Limb (tissue), 2 donors: ENCODE data around the gene TAPBP.

Experiments used
- DNase-seq, 2 donors: peaks; one replicate each; pipeline ENCODE4 v3.0.0-alpha.2; 2016; ENCODE audit errors: extremely low spot score in 2 of 2

The TAPBP gene

DNA sequence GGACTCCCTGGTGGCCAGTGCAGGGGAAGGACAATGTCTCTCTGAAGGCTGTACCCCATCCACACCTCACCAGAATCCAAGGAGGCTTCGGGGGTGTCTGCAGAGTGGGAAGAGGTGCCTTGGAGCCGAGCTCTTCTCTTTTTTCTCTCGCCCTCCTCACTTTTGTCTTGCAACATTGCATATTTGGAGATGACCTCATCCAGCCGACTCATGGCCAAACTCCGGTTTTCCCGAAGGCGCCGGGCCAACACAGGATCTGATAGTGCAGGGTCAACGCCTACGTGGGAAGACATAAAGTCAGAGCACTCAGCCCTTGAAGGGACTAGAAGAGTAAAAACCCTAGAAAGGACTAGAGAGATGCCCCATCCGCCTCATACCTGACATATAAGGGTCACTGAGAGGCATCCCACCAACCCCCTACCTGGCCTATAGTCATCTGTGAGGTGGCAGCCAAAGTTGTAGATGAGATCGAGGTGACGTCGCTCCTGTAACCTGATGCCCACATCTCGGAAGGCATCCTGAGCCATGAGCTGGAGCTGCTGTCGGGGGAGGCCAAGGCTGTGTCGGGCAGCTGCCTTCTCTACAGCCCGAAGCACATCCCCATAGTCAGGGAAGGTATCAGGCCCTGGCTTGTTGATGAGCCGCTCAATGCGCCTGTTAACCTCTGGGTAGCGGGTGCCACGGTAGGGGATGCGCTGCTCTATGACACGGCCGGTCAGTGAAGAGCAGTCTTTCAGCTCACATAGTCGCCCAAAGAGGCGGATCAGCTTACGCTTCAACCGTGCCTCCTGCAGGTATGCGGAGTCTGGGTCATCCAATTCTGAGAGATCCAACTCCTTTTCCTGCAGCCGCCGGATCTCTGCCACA, 6.7 kb upstream of the TAPBP start:
- DNase-seq: peak in 1 of 2 donors; percentile 23

- no peak for DNase-seq
Observed at GRCh38 chr6:33319939-33320314, 6.0 kb upstream of the TAPBP start.

DNA sequence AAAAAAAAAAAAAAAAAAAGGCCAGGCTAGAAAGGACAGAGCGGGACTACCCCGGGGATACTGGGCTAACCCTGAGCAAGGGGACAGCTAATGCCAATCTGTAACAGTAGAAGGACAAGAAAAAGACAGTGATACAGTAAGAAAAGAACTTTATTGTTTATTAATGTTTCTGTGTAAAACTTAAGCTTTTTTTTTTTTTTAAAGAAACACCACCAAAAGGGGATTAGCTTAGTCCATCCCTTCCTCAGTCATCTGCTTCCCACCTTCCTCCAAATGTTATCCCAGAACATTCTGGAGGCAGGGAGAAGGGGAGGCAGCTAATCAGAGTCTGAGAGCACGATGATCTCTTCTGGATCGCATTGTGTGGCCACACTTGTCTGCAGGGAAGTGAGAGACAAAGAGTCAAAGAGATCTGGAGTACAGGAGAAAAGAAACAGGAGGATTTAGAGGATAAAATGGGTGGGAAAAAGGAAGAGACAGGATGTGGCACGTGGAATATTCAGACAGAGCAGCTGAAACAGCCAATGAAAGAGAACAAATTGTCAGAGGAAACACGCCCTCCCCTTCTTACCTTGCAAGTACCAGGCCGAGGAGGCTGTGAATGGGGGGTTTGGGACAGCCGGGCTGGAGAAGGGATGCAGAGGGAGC, 4.7 kb upstream of the TAPBP start:
- DNase-seq: no peak

GRCh38 chr6:33317669-33318425, 4.0 kb upstream of the TAPBP start, which contains the start of gene ZBTB22:
Gene ZBTB22, minus strand, starts transcription at chr6:33317744. Its CDS starts 828 bp downstream, at chr6:33316916.
- DNase-seq: peak; percentile 97 to 98

DNA sequence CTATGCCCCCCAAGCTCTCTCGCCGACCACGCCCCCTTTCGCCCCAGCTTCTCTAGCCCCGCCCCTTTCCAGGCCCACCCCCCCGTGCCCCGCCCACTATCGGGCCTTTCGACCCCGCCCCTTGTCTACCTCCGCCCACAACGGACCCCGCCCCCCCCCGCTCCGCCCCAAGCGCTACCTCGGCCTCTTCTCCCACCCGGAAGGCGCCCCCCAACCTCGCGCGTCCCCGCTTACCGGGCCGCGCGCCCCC, 3.5 kb upstream of the TAPBP start:
- no peak for DNase-seq

DNA sequence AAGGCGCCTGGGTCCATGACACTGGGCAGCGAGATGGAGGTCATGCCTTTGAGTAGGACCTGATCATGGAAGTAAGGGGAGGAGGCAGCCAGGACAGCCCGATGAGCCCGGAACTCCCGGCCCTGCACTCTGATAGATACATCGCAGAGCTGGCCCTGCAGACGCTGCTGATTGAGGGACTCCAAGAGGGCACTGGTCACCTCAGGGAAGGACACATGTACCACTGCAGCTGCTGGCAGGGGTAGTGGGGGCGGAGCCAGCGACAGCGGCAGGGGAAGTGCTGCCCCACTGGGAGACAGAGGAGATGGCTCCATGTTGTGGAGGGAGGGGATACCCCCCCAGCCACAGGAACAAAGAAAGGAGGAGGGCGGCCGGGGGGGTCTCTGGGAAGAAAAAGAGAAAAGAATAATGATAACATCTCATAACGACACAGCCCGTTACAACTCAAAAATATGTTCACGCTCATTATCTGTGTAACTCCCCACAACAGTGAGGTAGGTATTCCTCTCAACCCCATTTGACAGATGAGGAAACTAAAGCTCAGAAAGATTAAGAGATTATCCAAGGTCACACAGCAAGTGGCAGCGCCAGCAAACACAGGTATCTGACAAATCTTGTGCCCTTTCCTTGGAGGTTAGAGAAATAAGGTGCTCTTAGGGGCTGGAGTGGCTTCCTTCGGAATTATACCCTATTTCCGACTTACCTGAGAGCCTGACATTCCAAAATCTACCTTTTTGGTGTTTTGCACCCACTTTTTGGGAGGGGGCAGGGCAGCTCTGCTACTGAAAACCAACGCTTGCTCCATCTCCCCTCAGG, 2.9 kb upstream of the TAPBP start:
- DNase-seq: peak in 1 of 2 donors; percentile 40

- peak in 1 of 2 donors; percentile 25 for DNase-seq
Observed at GRCh38 chr6:33315793-33316602, 2.1 kb upstream of the TAPBP start.

GRCh38 chr6:33314943-33315792, 1.3 kb upstream of the TAPBP start:
- peak in 1 of 2 donors; percentile 55 for DNase-seq

DNA sequence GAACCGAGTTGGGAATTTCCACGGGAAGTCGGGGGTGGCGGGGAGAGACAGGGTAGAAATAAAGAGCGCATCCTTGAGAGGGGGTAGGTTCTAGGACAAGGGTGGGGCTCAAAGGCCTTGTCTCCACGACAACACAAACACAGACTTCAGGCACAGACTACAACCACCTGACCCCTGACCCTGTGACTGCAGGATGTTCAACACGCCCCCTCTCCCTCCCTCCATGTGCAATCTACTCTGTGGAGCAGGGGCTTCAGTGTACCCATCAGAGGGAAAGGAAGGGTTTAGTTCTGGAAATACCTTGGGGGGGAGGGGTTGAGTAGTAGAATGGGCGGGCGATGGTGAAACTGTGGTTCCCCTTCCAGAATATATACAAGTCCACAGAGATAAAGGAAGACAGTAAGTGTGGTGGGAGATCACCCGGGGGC, 651 bp upstream of the TAPBP start:
- peak; percentile 52 to 67 for DNase-seq

DNA sequence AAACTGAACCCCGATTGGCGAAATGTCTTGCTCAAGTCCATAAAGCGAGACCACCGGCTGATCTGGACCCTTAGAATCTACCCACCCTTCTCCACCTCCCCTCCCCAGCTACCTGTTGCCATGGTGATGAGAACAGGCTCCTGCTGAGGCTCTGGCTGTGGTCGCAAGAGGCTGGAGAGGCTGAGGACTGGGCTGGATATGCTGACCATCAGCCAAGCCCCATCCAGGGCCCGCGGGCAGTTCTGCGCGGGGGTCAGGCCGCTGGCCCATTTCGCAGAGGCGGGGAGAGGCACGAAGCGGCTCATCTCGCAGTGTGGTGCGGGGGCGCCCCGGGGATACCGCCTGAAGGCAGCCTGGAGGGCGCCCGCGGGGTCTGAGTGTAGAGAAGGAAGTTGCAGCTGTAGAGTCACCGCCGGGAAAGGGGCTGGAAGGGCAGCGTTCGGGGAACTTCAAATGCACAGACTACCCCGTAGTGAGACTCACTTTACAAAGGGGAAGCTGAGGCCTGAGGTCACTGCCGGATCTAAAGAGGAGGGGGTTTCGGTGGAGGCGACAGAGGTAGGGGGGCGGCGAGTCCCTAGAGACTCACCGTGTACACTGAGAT, 671 bp downstream of the TAPBP start:
- DNase-seq: peak in 1 of 2 donors; percentile 66

DNA sequence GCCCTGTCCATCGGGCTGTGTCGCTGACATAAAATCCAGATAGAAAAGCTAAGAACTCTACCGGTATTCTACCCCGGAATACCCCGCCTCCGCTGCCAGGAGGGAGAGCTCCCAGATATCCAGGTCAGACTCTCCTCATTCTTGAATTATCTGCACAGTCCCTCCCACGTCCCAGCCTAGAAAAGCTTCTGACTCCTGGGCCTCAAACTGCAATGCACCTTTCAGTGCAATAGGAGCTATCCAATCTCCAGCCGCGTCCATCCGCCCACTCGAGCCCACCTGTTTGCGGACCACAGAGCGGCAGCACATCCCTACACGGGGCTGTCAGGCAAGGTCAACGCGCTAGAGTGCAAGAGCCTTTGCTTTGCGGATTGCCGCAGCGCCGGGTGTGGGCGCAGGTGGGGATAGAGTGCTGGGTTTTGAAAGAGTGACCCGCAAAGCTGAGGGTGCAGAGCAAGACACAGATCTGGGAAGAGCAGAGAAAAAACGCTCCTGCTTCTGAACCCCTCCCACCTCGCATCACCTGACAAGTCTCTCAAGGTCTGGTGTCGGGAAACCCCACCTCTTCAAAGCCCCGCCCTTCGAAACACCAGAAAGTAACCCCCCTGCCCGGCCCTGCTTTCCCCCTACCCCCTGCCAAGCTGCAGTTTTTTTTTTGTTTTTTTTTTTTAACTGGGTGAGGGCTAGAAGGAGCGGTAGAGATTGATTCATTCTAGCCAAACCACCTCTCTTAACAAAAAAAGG, 1.3 kb downstream of the TAPBP start:
- DNase-seq: peak in 1 of 2 donors; percentile 70

- DNase-seq: no peak
Observed at GRCh38 chr6:33306356-33306755, 7.5 kb downstream of the TAPBP start.

DNA sequence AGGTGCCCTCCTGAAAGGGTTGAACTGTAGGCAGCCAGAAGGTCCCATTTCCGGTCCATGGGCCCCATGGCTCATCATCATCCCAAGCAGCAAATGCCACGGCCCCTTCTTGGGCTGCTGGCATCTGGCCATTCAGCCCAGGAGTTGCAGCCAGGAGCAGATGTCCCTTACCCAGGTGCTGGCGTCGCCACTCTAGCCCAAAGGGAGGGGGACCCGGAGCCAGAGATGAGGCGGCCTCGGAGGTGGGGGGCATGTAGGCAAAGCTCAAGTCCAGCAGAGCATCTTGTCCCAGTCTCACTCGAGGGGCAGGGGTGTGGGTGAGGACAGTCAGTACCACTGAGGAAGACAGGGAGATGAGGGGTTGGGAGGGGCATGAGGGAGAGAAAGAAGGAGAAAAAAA, 8.8 kb downstream of the TAPBP start:
- peak in 1 of 2 donors; percentile 20 for DNase-seq

GRCh38 chr6:33304216-33304615, 9.7 kb downstream of the TAPBP start:
- DNase-seq: no peak

- no peak for DNase-seq
Observed at GRCh38 chr6:33301877-33302276, 12.0 kb downstream of the TAPBP start.

DNA sequence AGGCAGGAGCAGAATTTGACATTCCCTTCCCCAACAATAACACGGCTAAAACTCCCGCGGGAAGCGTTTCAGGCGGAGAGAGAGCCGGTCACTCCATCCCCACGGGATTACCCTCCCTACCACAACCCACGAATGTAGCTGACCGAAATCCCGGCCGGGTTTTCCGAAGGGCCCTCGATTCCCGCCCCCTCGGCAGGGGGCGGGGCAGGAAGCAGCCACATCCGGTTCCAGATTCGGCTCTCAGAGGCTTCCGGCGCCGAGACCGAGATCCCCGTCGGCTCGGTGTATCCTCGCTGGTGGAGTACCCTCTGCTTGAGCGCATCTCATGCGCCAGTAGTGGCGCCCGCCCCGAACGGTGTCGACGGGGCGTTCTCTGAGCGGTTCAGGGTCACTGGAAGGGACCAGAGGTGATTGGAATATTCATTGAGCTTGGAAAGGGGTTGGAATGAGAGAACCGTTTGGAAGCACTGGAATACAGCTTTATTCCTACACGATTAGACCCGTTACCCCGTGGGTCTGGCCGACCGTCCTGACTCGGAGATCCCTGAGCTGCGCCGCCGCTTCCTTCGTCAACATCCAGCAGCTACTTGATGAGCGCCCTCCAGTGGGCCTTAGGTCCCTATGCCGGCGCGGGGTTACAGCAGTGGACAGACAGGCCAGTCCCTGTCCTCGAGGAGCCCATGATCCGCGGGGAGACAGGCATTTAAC, 14.5 kb downstream of the TAPBP start:
- peak; percentile 92 to 95 for DNase-seq

GRCh38 chr6:33298773-33299236, 15.1 kb downstream of the TAPBP start, which contains the start of gene RGL2:
Gene RGL2, minus strand, starts transcription at chr6:33298942. Its CDS starts 332 bp downstream, at chr6:33298610.
- DNase-seq: peak; percentile 66 to 85
